Measurements from ENCODE around the gene C12orf42.

GRCh38 chr12:103333676-103334075 is 162.1 kb downstream of the C12orf42 start:
- TF ChIP-seq EZH2 (IDR thresholded peaks at IDR 0.05; ENCODE audit: borderline replicate concordance, low read length), result no peak
- no peak for TF ChIP-seq CTCF (conservative IDR thresholded peaks at IDR 0.05 in 1 of 2, IDR thresholded peaks at IDR 0.05 in 1 of 2; ENCODE audit: extremely low read depth in 1 of 2, insufficient read depth in 1 of 2, low read depth in 1 of 2, low read length in 2 of 2)

Measured in mammary epithelial cell (primary cell).